Progenitor cell of endocrine pancreas (in vitro differentiated cells): Measurements from ENCODE around the gene CA10. TPM values are rescaled to one million over a fixed set of nuclear protein-coding genes. Genes with fewer than 3 reads are reported as not detected.

Source experiments
- DNase-seq: peaks from one replicate; pipeline ENCODE4 v3.0.0; 2021; ENCODE audit warnings: low spot score; ENCODE audit not compliant: unreplicated experiment
- H3K27ac Mint-ChIP-seq: 2 replicates; pipeline ENCODE4 v1.8.0; 2021; ENCODE audit warnings: mild to moderate bottlenecking, moderate library complexity, mixed read lengths
- H3K27me3 Mint-ChIP-seq: 2 replicates; pipeline ENCODE4 v1.8.0; 2021; ENCODE audit warnings: mixed read lengths
- H3K36me3 Mint-ChIP-seq: 2 replicates; pipeline ENCODE4 v1.8.0; 2022; ENCODE audit warnings: mixed read lengths; ENCODE audit not compliant: insufficient read depth
- H3K4me1 Mint-ChIP-seq: 2 replicates; pipeline ENCODE4 v1.8.0; 2021; ENCODE audit warnings: low read depth, mixed read lengths
- H3K4me3 Mint-ChIP-seq: 2 replicates; pipeline ENCODE4 v1.8.0; 2021; ENCODE audit warnings: low read depth, mild to moderate bottlenecking, moderate library complexity, mixed read lengths
- H3K9me3 Mint-ChIP-seq: 2 replicates; pipeline ENCODE4 v1.8.0; 2021; ENCODE audit warnings: low read depth, mixed read lengths
- CTCF ChIP-seq: fragments of 200-600 bp; sonication (generic); IDR thresholded peaks from one replicate; pipeline ENCODE4 v1.5.0; 2021; ENCODE audit warnings: antibody characterized with exemption, mild to moderate bottlenecking; ENCODE audit not compliant: unreplicated experiment
- total RNA-seq: library from RNA; stranded (reverse); gene quantifications from 2 replicates; pipeline ENCODE4 v1.2.1, GENCODE V29; 2021

CA10 gene
- total RNA-seq, 1 donor from 2014 or later, result 0.53 TPM

- Mint-ChIP-seq H3K4me1 (peaks cover 2% of the 10 kb centered on the region), H3K4me3 (no peak overlapping the region), H3K27ac (no peak overlapping the region), H3K27me3 (no peaks in the 10 kb centered on the region), H3K36me3 (no peaks in the 10 kb centered on the region), H3K9me3 (peaks cover 8% of the 10 kb centered on the region)
- no peak for TF ChIP-seq CTCF
- no peak for DNase-seq
Measured at GRCh38 chr17:52049496-52049895, 109.0 kb downstream of the CA10 start.

GRCh38 chr17:52049051-52049450 is 109.5 kb downstream of the CA10 start:
- Mint-ChIP-seq H3K4me1 (peaks cover 2% of the 10 kb centered on the region), H3K4me3 (no peak overlapping the region), H3K9me3 (peaks cover 6% of the 10 kb centered on the region), H3K27me3 (no peaks in the 10 kb centered on the region), H3K36me3 (no peaks in the 10 kb centered on the region), H3K27ac (no peak overlapping the region)
- DNase-seq, result no peak
- no peak for TF ChIP-seq CTCF

- no peaks in the 10 kb centered on the region for H3K27me3 Mint-ChIP-seq
- H3K27ac Mint-ChIP-seq, result no peak overlapping the region
- peaks cover 2% of the 10 kb centered on the region for H3K4me1 Mint-ChIP-seq
- H3K9me3 Mint-ChIP-seq, result peaks cover 4% of the 10 kb centered on the region
- DNase-seq, result no peak
- H3K4me3 Mint-ChIP-seq, result no peak overlapping the region
- TF ChIP-seq CTCF, result no peak
- no peaks in the 10 kb centered on the region for H3K36me3 Mint-ChIP-seq
Measured at GRCh38 chr17:52048137-52048898, 110.2 kb downstream of the CA10 start.

GRCh38 chr17:52047086-52047485 is 111.4 kb downstream of the CA10 start:
- TF ChIP-seq CTCF, result no peak
- no peak overlapping the region for H3K4me3 Mint-ChIP-seq
- H3K27me3 Mint-ChIP-seq, result no peaks in the 10 kb centered on the region
- DNase-seq, result no peak
- no peaks in the 10 kb centered on the region for H3K9me3 Mint-ChIP-seq
- no peaks in the 10 kb centered on the region for H3K36me3 Mint-ChIP-seq
- no peak overlapping the region for H3K27ac Mint-ChIP-seq
- peaks cover 2% of the 10 kb centered on the region for H3K4me1 Mint-ChIP-seq

GRCh38 chr17:52041123-52041617 is 117.3 kb downstream of the CA10 start:
- Mint-ChIP-seq H3K27me3 (no peaks in the 10 kb centered on the region), H3K4me3 (no peak overlapping the region), H3K36me3 (no peaks in the 10 kb centered on the region), H3K4me1 (no peaks in the 10 kb centered on the region), H3K9me3 (no peaks in the 10 kb centered on the region), H3K27ac (no peak overlapping the region)
- DNase-seq, result no peak
- TF ChIP-seq CTCF, result no peak
